ENCODE data around the gene DHX38. TPM values are rescaled to one million over a fixed set of nuclear protein-coding genes. Genes with fewer than 3 reads are reported as not detected.

DHX38 gene
- total RNA-seq, 1 donor from 2014 or later, result 91.6 TPM

GRCh38 chr16:72128701-72129100 is 35.1 kb downstream of the DHX38 start:
- TF ChIP-seq, protein P1, sequence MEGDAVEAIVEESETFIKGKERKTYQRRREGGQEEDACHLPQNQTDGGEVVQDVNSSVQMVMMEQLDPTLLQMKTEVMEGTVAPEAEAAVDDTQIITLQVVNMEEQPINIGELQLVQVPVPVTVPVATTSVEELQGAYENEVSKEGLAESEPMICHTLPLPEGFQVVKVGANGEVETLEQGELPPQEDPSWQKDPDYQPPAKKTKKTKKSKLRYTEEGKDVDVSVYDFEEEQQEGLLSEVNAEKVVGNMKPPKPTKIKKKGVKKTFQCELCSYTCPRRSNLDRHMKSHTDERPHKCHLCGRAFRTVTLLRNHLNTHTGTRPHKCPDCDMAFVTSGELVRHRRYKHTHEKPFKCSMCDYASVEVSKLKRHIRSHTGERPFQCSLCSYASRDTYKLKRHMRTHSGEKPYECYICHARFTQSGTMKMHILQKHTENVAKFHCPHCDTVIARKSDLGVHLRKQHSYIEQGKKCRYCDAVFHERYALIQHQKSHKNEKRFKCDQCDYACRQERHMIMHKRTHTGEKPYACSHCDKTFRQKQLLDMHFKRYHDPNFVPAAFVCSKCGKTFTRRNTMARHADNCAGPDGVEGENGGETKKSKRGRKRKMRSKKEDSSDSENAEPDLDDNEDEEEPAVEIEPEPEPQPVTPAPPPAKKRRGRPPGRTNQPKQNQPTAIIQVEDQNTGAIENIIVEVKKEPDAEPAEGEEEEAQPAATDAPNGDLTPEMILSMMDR (IDR thresholded peaks at IDR 0.05; ENCODE audit: insufficient read depth, low read length, severe bottlenecking), result no peak
- no peak for FAIRE-seq
- Histone ChIP-seq H3K4me3 (ENCODE audit: low read depth, low read length) (no peak overlapping the region), H3K27me3 (ENCODE audit: control insufficient read depth, insufficient read depth, low read length) (no peaks in the 10 kb centered on the region), H3K36me3 (ENCODE audit: control insufficient read depth, insufficient read depth, low read length) (no peaks in the 10 kb centered on the region)
- DNase-seq (ENCODE audit: low read depth), result no peak

DNA sequence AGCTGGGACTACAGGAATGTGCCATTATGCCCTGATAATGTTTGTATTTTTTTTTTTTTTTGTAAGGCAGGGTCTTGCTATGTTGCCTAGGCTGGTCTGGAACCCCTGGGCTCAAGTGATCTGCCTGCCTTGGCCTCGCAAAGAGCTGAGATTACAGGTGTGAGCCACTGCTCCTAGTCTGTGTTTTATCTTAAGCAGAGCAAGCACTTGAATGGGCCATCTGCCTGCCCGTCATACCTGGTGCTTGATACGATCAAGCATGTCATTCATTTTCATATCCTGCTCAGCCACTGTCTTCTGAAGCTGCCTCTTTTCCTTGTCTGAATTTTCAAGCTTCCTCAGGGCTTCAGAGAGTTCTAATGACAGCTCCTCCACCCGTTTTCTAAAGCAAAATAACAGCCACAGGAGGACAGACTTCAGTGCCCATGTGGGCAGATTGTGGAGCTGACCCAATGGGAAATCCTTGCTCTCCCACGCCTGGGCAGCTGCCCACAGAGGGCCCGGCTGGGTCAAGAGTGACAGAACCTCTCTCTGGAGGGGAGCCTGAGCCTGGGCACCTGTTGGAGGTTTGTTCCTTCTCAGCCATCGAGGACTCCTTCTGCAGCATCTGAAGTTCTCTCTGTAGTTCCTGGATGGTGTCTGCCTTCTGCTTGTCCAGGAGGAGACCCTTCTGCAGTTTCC is 36.5 kb downstream of the DHX38 start:
- TF ChIP-seq, protein P1 (IDR thresholded peaks at IDR 0.05; ENCODE audit: insufficient read depth, low read length, severe bottlenecking), result no peak
- H3K4me3 ChIP-seq (ENCODE audit: low read depth, low read length), result no peak overlapping the region
- H3K36me3 ChIP-seq (ENCODE audit: control insufficient read depth, insufficient read depth, low read length), result no peaks in the 10 kb centered on the region
- FAIRE-seq (no peak), DNase-seq (ENCODE audit: low read depth) (no peak)
- H3K27me3 ChIP-seq (ENCODE audit: control insufficient read depth, insufficient read depth, low read length), result no peaks in the 10 kb centered on the region

DNA sequence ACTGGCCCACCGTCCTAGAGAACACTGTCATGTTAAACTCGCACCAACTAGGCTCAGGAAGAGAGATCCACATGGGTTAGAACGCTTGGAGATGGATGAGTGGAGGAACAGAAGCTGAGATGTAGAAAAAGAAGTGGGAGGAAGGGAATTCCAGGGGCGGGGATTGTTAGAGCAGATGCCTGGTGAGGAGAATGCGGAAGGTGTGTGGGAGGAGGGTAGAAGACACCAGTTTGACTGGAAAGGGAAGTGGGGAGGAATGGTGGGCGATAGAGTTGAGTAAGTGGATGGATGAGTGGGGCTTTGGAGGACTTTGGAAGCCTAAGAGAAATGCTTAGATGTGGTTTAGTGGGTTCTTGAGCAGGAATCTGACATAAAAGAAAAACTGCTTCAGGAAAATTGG is 37.4 kb downstream of the DHX38 start:
- FAIRE-seq, result no peak

DNA sequence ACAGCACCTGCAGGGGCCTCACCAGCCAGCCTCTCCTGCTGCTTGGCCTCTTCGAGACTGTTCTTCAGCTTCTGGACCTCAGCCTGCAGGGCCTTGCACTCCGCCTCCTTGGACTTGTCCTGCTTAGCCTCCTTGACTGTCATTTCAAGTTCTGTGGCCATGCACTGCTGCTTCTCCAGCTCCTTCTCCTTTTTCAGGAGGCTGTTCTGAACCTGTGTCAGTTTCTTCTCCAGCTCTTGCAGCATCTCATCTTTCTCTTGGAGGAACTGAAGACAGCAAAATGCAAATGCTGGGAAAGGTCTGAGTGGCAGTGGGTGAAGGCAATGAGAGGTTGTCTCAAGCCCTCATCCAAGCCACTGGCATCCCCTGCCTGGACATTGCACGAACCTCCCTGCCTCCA is 39.1 kb downstream of the DHX38 start:
- TF ChIP-seq, protein P1 (IDR thresholded peaks at IDR 0.05; ENCODE audit: insufficient read depth, low read length, severe bottlenecking), result no peak
- DNase-seq (ENCODE audit: low read depth), result no peak
- Histone ChIP-seq H3K4me3 (ENCODE audit: low read depth, low read length) (no peak overlapping the region), H3K27me3 (ENCODE audit: control insufficient read depth, insufficient read depth, low read length) (no peaks in the 10 kb centered on the region), H3K36me3 (ENCODE audit: control insufficient read depth, insufficient read depth, low read length) (no peaks in the 10 kb centered on the region)
- no peak for FAIRE-seq

More for the DNA sequence above, 37.4 kb downstream of the DHX38 start:
- Histone ChIP-seq H3K4me3 (ENCODE audit: low read depth, low read length) (no peak overlapping the region), H3K27me3 (ENCODE audit: control insufficient read depth, insufficient read depth, low read length) (no peaks in the 10 kb centered on the region), H3K36me3 (ENCODE audit: control insufficient read depth, insufficient read depth, low read length) (no peaks in the 10 kb centered on the region)
- TF ChIP-seq, protein P1 (IDR thresholded peaks at IDR 0.05; ENCODE audit: insufficient read depth, low read length, severe bottlenecking), result no peak
- DNase-seq (ENCODE audit: low read depth), result no peak

DNA sequence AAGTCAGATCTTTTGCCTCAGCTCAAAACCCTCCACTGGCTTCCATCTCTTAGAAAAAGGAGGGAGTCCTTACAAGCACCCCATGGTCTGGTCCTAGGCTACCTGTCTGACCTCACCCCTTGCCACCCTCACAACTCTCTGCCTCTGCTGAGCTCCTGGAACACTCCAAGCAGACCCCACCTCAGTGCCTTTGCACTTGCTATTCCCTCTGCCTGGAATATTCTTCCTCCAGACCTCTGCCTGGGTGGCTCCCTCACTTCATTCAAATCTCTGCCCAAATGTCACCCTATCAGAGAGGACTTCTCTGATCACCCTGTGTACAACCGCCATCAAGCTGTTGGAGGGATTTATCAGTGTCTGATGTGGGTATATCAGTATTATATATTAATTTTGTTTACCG is 40.9 kb downstream of the DHX38 start:
- FAIRE-seq (no peak), DNase-seq (ENCODE audit: low read depth) (no peak)
- Histone ChIP-seq H3K36me3 (ENCODE audit: control insufficient read depth, insufficient read depth, low read length) (no peaks in the 10 kb centered on the region), H3K27me3 (ENCODE audit: control insufficient read depth, insufficient read depth, low read length) (no peaks in the 10 kb centered on the region), H3K4me3 (ENCODE audit: low read depth, low read length) (no peak overlapping the region)
- TF ChIP-seq, protein P1 (IDR thresholded peaks at IDR 0.05; ENCODE audit: insufficient read depth, low read length, severe bottlenecking), result no peak
